ENCODE results near the gene COX6B1.

DNA sequence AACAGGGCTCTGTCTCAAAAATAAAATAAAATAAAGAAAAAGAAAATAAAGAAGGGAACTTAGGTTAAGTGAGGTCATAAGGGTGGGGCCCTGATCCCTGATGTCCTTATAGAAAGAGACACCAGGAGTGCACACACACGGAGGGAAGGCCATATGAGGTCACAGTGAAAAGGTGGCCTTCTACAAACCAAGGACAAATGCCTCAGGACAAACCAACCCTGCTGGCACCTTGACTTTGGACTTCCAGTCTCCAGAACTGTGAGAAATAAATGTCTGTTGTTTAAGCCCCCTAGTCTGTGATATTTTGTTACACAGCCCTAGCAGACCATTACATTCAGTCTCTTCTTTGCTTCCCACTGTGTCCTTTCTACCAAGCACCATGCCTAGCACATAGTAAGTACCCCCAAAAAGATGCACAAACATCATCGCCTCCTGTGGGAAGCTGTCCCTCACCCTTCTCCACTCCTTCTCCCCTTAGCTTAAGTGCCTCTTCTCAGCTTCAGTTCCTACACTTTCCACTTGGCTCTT lies 47.8 kb downstream of the COX6B1 start:
- TF ChIP-seq CTCF (IDR thresholded peaks at IDR 0.05) (no peak), POLR2A (IDR thresholded peaks at IDR 0.05) (no peak)

Data from heart left ventricle (tissue), 13 donors.